Effector memory CD4-positive, alpha-beta T cell (primary cell): Measurements from ENCODE around the gene RPS6KA6.
"Not testable (repeated sequence)": the region's sequence is repeated elsewhere in the genome, so short reads cannot be mapped to it uniquely, and the experiment has no call there.

Experiments used
- DNase-seq, 3 donors: peaks; one replicate each; pipeline ENCODE4 v3.0.0-alpha.2; 2020
- H3K27ac ChIP-seq: 2 replicates; pipeline ENCODE4 v1.7.0; 2013; ENCODE audit warnings: mild to moderate bottlenecking, low read length, moderate library complexity; ENCODE audit not compliant: insufficient read depth, poor library complexity, severe bottlenecking
- H3K27me3 ChIP-seq: replicated peaks from 2 replicates; pipeline ENCODE4 v1.7.0; 2013; ENCODE audit warnings: mild to moderate bottlenecking, low read length; ENCODE audit not compliant: insufficient read depth, control insufficient read depth, poor library complexity, severe bottlenecking
- H3K36me3 ChIP-seq: 2 replicates; pipeline ENCODE4 v1.7.0; 2013; ENCODE audit warnings: mild to moderate bottlenecking, low read length, moderate library complexity; ENCODE audit not compliant: control insufficient read depth, insufficient read depth
- H3K4me1 ChIP-seq: 2 replicates; pipeline ENCODE4 v1.7.0; 2013; ENCODE audit warnings: low read length, mild to moderate bottlenecking; ENCODE audit not compliant: control insufficient read depth, insufficient read depth, poor library complexity, severe bottlenecking
- H3K4me3 ChIP-seq: 2 replicates; pipeline ENCODE4 v1.7.0; 2013; ENCODE audit warnings: low read length, low read depth, mild to moderate bottlenecking; ENCODE audit not compliant: insufficient read depth, poor library complexity, severe bottlenecking
- H3K9me3 ChIP-seq: 2 replicates; pipeline ENCODE4 v1.7.0; 2013; ENCODE audit warnings: mild to moderate bottlenecking, low read length, moderate library complexity; ENCODE audit not compliant: control insufficient read depth

Gene RPS6KA6

GRCh38 chrX:84133023-84133422 lies 55.0 kb downstream of the RPS6KA6 start:
- no peak for DNase-seq
- Histone ChIP-seq H3K4me3 (no peak overlapping the region), H3K9me3 (no peaks in the 10 kb centered on the region)

GRCh38 chrX:84123585-84123984 lies 64.4 kb downstream of the RPS6KA6 start:
- DNase-seq = no peak
- Histone ChIP-seq H3K4me3 (no peak overlapping the region), H3K27ac (no peak overlapping the region), H3K36me3 (no peaks in the 10 kb centered on the region), H3K9me3 (no peaks in the 10 kb centered on the region), H3K27me3 (no peaks in the 10 kb centered on the region), H3K4me1 (no peaks in the 10 kb centered on the region)

More at GRCh38 chrX:84133023-84133422, 55.0 kb downstream of the RPS6KA6 start:
- no peaks in the 10 kb centered on the region for H3K27me3 ChIP-seq
- no peaks in the 10 kb centered on the region for H3K36me3 ChIP-seq
- H3K4me1 ChIP-seq = no peaks in the 10 kb centered on the region
- no peak overlapping the region for H3K27ac ChIP-seq

- no peaks in the 10 kb centered on the region for H3K36me3 ChIP-seq
- no peaks in the 10 kb centered on the region for H3K4me1 ChIP-seq
- H3K4me3 ChIP-seq = no peak overlapping the region
- no peak for DNase-seq
- no peak overlapping the region for H3K27ac ChIP-seq
- no peaks in the 10 kb centered on the region for H3K9me3 ChIP-seq
- no peaks in the 10 kb centered on the region for H3K27me3 ChIP-seq
Observed at GRCh38 chrX:84118769-84119168, 69.2 kb downstream of the RPS6KA6 start.

GRCh38 chrX:84118315-84118714 lies 69.7 kb downstream of the RPS6KA6 start:
- Histone ChIP-seq H3K9me3 (no peaks in the 10 kb centered on the region), H3K36me3 (no peaks in the 10 kb centered on the region), H3K27me3 (no peaks in the 10 kb centered on the region), H3K27ac (no peak overlapping the region), H3K4me1 (no peaks in the 10 kb centered on the region), H3K4me3 (no peak overlapping the region)
- no peak for DNase-seq

- H3K9me3 ChIP-seq = no peaks in the 10 kb centered on the region
Observed at GRCh38 chrX:84108584-84108983, 79.4 kb downstream of the RPS6KA6 start.

GRCh38 chrX:84099120-84099519 lies 88.9 kb downstream of the RPS6KA6 start:
- no peak overlapping the region for H3K4me3 ChIP-seq
- no peaks in the 10 kb centered on the region for H3K27me3 ChIP-seq
- no peak overlapping the region for H3K27ac ChIP-seq
- no peak for DNase-seq
- H3K36me3 ChIP-seq = no peaks in the 10 kb centered on the region
- H3K4me1 ChIP-seq = no peaks in the 10 kb centered on the region
- H3K9me3 ChIP-seq = no peaks in the 10 kb centered on the region

More at GRCh38 chrX:84108584-84108983, 79.4 kb downstream of the RPS6KA6 start:
- no peaks in the 10 kb centered on the region for H3K36me3 ChIP-seq
- no peak for DNase-seq
- no peaks in the 10 kb centered on the region for H3K4me1 ChIP-seq
- no peaks in the 10 kb centered on the region for H3K27me3 ChIP-seq
- no peak overlapping the region for H3K4me3 ChIP-seq
- H3K27ac ChIP-seq = no peak overlapping the region

- DNase-seq, H3K9me3 ChIP-seq, H3K36me3 ChIP-seq, H3K27ac ChIP-seq, H3K4me3 ChIP-seq, H3K27me3 ChIP-seq, H3K4me1 ChIP-seq: not testable (repeated sequence)
Observed at GRCh38 chrX:84079479-84080197, 108.4 kb downstream of the RPS6KA6 start.

- no peak for DNase-seq
- H3K27me3 ChIP-seq = no peaks in the 10 kb centered on the region
- no peak overlapping the region for H3K27ac ChIP-seq
- no peaks in the 10 kb centered on the region for H3K9me3 ChIP-seq
- no peaks in the 10 kb centered on the region for H3K36me3 ChIP-seq
- no peaks in the 10 kb centered on the region for H3K4me1 ChIP-seq
- no peak overlapping the region for H3K4me3 ChIP-seq
Observed at GRCh38 chrX:84078991-84079390, 109.0 kb downstream of the RPS6KA6 start.

GRCh38 chrX:84064814-84065213 lies 123.2 kb downstream of the RPS6KA6 start:
- no peak for DNase-seq
- H3K9me3 ChIP-seq = no peaks in the 10 kb centered on the region
- no peaks in the 10 kb centered on the region for H3K27me3 ChIP-seq
- H3K27ac ChIP-seq = no peak overlapping the region
- no peak overlapping the region for H3K4me3 ChIP-seq
- H3K36me3 ChIP-seq = no peaks in the 10 kb centered on the region
- no peaks in the 10 kb centered on the region for H3K4me1 ChIP-seq

- no peak for DNase-seq
- no peaks in the 10 kb centered on the region for H3K9me3 ChIP-seq
- H3K4me3 ChIP-seq = no peak overlapping the region
- H3K27me3 ChIP-seq = no peaks in the 10 kb centered on the region
- H3K4me1 ChIP-seq = no peaks in the 10 kb centered on the region
- no peaks in the 10 kb centered on the region for H3K36me3 ChIP-seq
- H3K27ac ChIP-seq = no peak overlapping the region
Observed at GRCh38 chrX:84064164-84064563, 123.8 kb downstream of the RPS6KA6 start.
